ENCODE results near the gene CCDC121.
A peak's percentile ranks its signal among the peaks of the same experiment; 100 is the strongest.
"Not testable (repeated sequence)": the region's sequence is repeated elsewhere in the genome, so short reads cannot be mapped to it uniquely, and the experiment has no call there.

The CCDC121 gene

DNA sequence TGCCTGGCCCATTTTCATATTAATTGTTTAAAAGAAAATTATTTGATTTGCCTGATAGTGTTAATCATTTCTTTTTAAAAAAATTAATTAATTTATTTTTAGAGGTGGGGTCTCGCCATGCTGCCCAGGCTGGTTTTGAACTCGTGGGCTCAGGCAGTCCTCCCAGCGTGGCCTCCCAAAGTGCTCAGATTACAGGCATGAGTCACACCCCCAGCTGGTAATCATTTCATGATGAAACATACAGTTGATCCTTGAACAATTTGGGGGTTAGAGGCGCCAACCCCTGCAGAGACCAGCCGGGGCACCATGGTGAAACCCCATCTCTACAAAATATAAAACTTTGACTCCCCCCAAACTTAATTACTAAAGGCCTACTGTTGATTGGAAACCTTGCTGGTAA lies 8.0 kb upstream of the CCDC121 start:
- no peak overlapping the region for H3K4me3 ChIP-seq (replicated peaks; ENCODE audit: low read depth, low read length)
- TF ChIP-seq, protein P1, sequence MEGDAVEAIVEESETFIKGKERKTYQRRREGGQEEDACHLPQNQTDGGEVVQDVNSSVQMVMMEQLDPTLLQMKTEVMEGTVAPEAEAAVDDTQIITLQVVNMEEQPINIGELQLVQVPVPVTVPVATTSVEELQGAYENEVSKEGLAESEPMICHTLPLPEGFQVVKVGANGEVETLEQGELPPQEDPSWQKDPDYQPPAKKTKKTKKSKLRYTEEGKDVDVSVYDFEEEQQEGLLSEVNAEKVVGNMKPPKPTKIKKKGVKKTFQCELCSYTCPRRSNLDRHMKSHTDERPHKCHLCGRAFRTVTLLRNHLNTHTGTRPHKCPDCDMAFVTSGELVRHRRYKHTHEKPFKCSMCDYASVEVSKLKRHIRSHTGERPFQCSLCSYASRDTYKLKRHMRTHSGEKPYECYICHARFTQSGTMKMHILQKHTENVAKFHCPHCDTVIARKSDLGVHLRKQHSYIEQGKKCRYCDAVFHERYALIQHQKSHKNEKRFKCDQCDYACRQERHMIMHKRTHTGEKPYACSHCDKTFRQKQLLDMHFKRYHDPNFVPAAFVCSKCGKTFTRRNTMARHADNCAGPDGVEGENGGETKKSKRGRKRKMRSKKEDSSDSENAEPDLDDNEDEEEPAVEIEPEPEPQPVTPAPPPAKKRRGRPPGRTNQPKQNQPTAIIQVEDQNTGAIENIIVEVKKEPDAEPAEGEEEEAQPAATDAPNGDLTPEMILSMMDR (IDR thresholded peaks at IDR 0.05; ENCODE audit: low read depth, low read length, missing control alignments), result no peak
- DNase-seq (ENCODE audit: extremely low read depth, low read depth), result no peak

DNA sequence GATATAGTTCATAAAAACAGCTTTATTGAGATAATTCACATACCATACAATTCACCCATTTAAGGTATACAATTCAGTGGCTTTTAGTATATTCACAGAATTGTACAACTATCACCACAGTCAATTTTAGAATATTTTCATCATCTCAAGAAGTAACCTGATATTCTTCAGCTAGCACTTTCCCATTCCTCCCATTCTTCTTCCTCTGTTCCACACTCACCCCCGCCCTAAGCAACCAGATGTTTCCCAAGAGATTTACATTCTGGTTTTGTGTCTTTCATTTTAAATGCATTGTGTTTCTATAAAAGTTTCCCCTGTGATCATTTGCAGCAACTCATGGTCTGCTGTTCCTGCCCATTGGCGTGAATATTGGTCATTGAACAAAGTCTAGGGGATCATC lies 5.5 kb upstream of the CCDC121 start:
- DNase-seq (ENCODE audit: extremely low read depth, low read depth), result no peak
- TF ChIP-seq, protein P1 (IDR thresholded peaks at IDR 0.05; ENCODE audit: low read depth, low read length, missing control alignments), result no peak
- H3K4me3 ChIP-seq (replicated peaks; ENCODE audit: low read depth, low read length), result no peak overlapping the region

DNA sequence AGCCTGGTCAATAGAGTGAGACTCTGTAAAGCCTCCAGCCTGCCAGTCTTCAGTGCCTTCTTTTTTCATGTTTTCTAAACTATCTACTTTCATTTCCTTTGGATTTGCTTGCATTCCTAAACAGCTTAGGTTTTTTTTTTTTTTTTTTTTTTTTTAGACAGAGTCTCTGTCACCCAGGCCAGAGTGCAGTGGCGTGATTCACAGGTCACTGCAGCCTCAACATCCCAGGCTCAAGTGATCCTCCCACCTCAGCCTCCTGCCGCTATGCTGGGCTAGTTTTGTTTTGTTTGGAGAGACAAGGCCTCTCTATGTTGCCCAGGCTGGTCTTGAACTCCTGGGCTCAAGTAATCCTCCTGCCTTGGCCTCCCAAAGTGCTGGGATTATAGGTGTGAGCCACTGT lies 1.4 kb upstream of the CCDC121 start:
- not testable (repeated sequence) for H3K4me3 ChIP-seq (replicated peaks; ENCODE audit: low read depth, low read length)

DNA sequence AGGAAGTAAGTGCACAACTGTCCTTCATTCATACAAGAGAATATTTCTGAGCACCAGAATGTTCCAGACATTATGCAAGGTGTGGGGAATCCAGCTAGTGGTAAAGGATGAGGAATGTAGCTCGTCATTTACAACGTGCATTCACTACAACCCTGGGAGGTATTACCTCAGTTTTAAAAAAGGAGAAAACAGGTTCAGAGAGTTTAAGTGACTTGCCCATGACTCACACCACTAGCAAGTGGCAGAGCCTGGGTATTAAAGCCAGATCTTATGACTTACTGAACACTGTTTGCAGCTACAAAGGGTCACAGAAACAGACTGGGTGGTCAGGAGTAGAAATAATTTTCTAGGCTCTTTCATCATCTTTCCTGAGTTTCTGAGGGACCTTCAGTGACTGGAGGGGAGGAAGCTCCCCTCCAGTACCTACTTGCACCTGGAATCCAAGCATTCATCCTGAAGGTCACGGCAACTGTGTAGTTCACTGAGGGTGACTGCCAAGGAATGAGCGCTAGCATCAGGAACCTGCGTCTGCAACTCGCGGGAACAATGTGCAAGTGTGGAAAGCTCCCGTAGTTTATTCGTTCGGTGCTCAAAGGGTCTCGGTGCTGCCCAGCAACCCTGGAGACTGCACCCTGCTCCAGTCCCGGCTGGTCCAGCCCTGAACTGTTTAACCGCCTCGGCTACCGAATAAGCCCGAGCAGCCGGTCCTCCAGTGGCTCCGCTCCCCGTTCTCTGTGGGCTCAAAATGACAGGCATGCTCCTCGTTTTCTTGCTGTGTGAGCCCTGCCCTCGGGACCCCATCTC lies 647 bp downstream of the CCDC121 start:
- no peak for DNase-seq (ENCODE audit: extremely low read depth, low read depth)
- TF ChIP-seq, protein P1 (IDR thresholded peaks at IDR 0.05; ENCODE audit: low read depth, low read length, missing control alignments), result no peak
- peak overlapping the region; percentile 87 for H3K4me3 ChIP-seq (replicated peaks; ENCODE audit: low read depth, low read length)

More for the DNA sequence above, 1.4 kb upstream of the CCDC121 start:
- DNase-seq (ENCODE audit: extremely low read depth, low read depth), result not testable (repeated sequence)

DNA sequence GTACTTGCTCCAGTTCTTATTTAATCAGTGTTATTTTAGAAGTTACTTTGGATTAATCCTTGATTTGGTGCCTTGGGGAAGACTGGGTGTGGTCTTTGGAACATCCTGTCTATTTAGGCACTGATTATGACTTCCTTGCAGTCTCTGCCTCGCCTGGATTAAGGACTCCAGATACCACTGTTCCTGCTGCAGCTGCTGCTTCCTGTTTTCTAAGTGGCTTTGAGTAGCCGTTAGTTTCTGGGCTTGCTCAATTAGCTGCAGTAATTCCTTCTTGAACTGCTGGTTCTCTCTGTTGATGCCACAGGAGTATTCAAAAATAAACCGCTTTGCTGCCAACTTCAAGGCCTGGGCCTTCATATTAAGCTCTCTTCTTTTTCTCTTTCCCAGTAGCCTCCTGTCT lies 1.9 kb downstream of the CCDC121 start:
- H3K4me3 ChIP-seq (replicated peaks; ENCODE audit: low read depth, low read length); DNase-seq (ENCODE audit: extremely low read depth, low read depth): not testable (repeated sequence)

DNA sequence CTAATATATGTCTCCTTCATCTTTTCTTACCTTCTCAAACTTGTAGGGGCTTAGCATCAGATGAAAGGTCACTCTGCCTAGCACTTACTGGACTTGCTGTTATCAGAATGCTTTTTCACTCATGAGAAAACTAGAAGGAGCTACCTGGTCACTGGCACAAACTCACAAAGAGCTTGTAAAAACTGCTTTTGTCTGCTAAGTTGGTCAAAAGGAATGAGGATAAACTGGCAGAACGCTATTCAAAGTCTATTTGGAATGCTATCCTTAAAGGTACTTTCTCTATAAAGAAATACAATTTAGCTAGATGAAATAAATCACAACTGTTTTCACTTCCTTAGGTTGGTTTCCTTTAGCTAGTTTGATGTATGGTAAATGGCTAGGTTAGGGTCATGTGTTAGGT lies 2.5 kb downstream of the CCDC121 start:
- not testable (repeated sequence) for DNase-seq (ENCODE audit: extremely low read depth, low read depth)

DNA sequence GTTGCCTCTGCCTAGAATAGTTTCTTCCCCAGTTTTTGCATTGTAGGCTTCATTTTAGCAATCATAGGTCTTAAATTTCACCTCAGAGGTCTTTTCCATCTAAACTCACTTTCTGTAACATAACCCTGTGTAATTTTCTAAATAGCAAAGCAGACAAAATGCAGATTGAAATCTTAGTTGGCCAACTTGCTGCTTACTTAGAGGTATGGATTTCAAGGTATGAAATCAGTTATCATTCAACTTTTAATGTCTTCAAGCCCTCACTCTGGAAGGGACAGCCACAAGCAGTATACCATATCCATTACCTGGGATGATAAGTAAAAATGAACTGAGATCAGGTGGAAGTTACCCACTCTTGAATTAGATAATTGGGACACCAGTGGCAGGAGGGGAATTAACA lies 3.9 kb downstream of the CCDC121 start:
- no peak for DNase-seq (ENCODE audit: extremely low read depth, low read depth)
- TF ChIP-seq, protein P1 (IDR thresholded peaks at IDR 0.05; ENCODE audit: low read depth, low read length, missing control alignments), result no peak
- H3K4me3 ChIP-seq (replicated peaks; ENCODE audit: low read depth, low read length), result no peak overlapping the region

More for the DNA sequence above, 2.5 kb downstream of the CCDC121 start:
- H3K4me3 ChIP-seq (replicated peaks; ENCODE audit: low read depth, low read length), result not testable (repeated sequence)

DNA sequence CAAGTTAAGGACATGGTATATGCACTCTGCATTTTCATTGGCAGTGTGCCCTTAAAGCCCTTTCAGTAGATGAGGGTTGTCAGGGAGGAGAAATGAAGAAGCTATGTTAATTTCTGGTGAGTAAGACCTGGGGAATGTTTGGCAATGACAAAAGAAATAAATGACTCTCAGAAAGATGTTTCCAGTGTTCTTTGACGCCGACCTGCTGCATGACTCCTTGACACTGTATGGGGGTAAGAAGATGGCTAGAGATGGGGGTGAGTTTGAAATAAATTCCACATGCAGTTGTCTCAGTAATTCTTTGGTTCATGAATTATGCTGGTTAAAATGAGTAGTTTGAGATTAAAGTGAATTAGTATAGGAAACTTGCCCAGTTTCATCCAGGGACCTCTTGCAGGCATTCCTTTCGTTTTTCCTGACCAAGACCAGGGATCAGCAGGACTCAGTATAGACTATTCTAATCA lies 5.9 kb downstream of the CCDC121 start:
- no peak for DNase-seq (ENCODE audit: extremely low read depth, low read depth)
- TF ChIP-seq, protein P1 (IDR thresholded peaks at IDR 0.05; ENCODE audit: low read depth, low read length, missing control alignments), result no peak
- H3K4me3 ChIP-seq (replicated peaks; ENCODE audit: low read depth, low read length), result no peak overlapping the region
